DMS114 treated with DMSO at 0.1 percent for 48 hours (cell line): ENCODE data around the gene VSIG4.
"Not testable (repeated sequence)": the region's sequence is repeated elsewhere in the genome, so short reads cannot be mapped to it uniquely, and the experiment has no call there.

Experiments
- DNase-seq: peaks from one replicate; lab custom pipeline; 2025; ENCODE audit not compliant: unreplicated experiment; lab: John Stamatoyannopoulos, UW

VSIG4 gene

GRCh38 chrX:65985922-65986588 lies 53.8 kb downstream of the VSIG4 start:
- DNase-seq: peak; percentile 15

DNA sequence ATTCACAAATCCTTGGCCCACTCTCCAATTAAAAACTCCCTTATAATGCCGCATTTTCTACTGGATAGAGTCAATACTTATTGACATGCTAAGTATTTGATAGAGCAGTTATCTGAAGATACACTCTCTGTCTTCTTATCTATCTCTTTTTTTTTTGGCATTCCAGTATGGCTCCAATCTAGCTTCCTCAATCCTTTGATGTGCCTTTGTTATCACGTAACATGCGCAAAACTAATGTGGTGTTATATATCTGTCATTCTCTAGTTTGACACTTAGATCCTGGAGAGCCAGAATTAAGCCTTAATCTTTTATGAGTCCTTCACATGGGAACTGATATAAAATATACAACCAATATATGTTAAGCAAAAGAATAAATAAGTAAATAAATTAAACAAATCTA lies 54.7 kb downstream of the VSIG4 start:
- no peak for DNase-seq

DNA sequence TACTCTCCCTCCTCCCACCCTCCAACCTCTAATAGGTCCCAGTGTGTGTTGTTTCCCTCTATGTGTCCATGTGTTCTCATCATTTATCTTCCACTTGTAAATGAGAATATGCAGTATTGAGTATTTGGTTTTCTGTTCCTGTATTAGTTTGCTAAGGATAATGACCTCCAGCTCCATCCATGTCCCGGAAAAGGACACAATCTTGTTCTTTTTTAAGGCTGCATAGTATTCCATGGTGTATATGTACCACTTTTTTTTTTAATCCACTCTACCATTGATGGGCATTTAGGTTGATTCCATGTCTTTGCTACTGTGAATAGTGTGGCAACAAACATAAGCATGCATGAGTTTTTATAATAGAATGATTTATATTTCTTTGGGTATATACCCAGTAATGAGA lies 62.7 kb downstream of the VSIG4 start:
- not testable (repeated sequence) for DNase-seq

GRCh38 chrX:65976161-65976560 lies 63.7 kb downstream of the VSIG4 start:
- DNase-seq: no peak

- DNase-seq: not testable (repeated sequence)
Observed at GRCh38 chrX:65975161-65975751, 64.6 kb downstream of the VSIG4 start.
